Activated T-cell treated with anti-CD3 and anti-CD28 coated beads for 48 hours (primary cell): ENCODE measurements around the gene TERT.
"Not testable (repeated sequence)": the region's sequence is repeated elsewhere in the genome, so short reads cannot be mapped to it uniquely, and the experiment has no call there.

Source experiments
- DNase-seq: peaks from one replicate; pipeline ENCODE4 v3.0.0-alpha.2; 2020; ENCODE audit warnings: low read depth

Gene TERT

DNA sequence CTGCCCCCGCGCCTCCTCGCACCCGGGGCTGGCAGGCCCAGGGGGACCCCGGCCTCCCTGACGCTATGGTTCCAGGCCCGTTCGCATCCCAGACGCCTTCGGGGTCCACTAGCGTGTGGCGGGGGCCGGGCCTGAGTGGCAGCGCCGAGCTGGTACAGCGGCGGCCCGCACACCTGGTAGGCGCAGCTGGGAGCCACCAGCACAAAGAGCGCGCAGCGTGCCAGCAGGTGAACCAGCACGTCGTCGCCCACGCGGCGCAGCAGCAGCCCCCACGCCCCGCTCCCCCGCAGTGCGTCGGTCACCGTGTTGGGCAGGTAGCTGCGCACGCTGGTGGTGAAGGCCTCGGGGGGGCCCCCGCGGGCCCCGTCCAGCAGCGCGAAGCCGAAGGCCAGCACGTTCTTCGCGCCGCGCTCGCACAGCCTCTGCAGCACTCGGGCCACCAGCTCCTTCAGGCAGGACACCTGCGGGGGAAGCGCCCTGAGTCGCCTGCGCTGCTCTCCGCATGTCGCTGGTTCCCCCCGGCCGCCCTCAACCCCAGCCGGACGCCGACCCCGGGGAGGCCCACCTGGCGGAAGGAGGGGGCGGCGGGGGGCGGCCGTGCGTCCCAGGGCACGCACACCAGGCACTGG lies 548 bp downstream of the TERT start:
- no peak for DNase-seq

DNA sequence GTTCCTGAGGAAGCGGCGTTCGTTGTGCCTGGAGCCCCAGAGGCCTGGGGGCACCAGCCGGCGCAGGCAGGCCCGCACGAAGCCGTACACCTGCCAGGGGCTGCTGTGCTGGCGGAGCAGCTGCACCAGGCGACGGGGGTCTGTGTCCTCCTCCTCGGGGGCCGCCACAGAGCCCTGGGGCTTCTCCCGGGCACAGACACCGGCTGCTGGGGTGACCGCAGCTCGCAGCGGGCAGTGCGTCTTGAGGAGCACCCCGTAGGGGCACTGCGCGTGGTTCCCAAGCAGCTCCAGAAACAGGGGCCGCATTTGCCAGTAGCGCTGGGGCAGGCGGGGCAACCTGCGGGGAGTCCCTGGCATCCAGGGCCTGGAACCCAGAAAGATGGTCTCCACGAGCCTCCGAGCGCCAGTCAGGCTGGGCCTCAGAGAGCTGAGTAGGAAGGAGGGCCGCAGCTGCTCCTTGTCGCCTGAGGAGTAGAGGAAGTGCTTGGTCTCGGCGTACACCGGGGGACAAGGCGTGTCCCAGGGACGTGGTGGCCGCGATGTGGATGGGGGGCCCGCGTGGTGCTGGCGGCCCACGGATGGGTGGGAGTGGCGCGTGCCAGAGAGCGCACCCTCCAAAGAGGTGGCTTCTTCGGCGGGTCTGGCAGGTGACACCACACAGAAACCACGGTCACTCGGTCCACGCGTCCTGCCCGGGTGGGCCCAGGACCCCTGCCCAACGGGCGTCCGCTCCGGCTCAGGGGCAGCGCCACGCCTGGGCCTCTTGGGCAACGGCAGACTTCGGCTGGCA lies 1.3 kb downstream of the TERT start:
- no peak for DNase-seq

DNA sequence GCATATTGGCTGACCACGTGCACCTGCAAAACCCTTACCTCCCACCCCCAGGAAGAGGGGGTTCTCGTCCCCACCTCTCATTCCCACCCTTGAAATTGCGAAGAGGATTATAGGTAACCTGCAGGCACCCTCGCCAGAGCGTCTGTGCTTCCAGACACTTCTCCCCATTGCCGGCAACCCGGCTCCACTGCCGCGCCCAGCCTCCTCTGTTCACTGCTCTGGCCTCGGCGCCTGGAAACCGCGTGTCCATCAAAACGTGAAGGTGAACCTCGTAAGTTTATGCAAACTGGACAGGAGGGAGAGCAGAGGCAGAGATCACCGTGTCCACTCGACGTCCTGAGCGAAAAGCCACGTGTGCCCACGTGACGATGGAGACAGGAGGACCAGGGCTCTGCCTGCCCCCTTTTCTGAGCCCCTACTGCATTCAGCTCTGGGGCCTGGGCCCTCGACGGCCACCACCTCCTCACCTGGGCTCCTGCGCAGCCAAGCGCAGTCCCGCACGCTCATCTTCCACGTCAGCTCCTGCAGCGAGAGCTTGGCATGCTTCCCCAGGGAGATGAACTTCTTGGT lies 1.9 kb downstream of the TERT start:
- DNase-seq = no peak

- DNase-seq = no peak
Observed at GRCh38 chr5:1292139-1292538, 2.7 kb downstream of the TERT start.

DNA sequence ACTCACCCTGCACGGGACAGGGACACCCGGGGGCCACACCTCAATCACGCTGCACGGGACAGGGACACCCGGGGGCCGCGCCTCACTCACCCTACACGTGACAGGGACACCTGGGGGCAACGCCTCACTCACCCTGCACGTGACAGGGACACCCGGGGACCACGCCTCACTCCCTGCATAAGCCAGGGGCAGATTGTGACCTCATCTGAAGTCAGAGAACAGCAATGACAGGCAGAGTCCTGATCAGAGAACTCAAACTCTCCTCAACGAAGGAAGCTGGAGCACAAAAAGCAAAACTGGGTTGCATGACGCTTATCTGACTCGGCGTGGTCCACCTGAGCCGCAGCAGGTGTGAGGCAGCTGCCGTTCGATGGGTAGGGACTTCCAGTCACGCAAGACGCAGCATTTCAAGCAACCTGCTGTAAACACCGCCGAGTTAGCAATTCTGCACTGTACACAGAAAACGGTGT lies 3.2 kb downstream of the TERT start:
- no peak for DNase-seq

DNA sequence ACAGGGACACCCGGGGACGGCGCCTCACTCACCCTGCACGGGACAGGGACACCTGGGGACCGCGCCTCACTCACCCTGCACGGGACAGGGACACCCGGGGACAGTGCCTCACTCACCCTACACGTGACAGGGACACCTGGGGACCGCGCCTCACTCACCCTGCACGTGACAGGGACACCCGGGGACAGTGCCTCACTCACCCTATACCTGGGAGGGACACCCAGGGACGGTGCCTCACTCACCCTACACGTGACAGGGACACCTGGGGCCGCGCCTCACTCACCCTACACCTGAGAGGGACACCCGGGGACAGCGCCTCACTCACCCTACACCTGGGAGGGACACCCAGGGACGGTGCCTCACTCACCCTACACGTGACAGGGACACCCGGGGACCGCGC lies 3.9 kb downstream of the TERT start:
- DNase-seq = not testable (repeated sequence)

DNA sequence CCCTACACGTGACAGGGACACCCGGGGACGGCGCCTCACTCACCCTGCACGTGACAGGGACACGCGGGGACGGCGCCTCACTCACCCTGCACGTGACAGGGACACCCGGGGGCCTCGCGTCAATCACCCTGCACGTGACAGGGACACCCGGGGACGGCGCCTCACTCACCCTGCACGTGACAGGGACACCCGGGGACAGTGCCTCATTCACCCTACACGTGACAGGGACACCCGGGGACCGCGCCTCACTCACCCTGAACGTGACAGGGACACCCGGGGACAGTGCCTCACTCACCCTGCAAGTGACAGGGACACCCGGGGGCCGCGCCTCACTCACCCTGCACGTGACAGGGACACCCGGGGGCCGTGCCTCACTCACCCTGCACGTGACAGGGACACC lies 5.3 kb downstream of the TERT start:
- DNase-seq = not testable (repeated sequence)

- no peak for DNase-seq
Observed at GRCh38 chr5:1288439-1289335, 6.2 kb downstream of the TERT start.

DNA sequence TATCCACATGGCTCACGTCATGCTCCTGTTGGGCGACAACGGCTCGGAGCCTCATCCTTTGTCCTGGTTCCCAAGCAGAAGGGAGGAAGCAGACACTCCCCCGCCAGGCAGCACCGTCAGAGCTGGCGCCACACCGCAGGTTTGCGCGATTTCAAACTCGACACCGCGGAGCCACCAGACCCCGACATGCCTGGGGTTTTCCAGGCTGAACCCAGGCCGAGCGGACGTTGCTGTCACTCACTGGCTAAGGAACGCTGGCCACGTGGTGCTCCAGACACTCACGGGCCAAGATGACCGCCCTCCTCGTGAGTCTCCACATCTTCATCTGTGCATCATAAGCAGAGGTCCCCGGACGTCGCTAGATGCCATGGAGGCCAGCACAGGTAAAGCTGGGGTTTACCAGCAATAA lies 9.0 kb downstream of the TERT start:
- no peak for DNase-seq

GRCh38 chr5:1285141-1285540 lies 9.7 kb downstream of the TERT start:
- no peak for DNase-seq

DNA sequence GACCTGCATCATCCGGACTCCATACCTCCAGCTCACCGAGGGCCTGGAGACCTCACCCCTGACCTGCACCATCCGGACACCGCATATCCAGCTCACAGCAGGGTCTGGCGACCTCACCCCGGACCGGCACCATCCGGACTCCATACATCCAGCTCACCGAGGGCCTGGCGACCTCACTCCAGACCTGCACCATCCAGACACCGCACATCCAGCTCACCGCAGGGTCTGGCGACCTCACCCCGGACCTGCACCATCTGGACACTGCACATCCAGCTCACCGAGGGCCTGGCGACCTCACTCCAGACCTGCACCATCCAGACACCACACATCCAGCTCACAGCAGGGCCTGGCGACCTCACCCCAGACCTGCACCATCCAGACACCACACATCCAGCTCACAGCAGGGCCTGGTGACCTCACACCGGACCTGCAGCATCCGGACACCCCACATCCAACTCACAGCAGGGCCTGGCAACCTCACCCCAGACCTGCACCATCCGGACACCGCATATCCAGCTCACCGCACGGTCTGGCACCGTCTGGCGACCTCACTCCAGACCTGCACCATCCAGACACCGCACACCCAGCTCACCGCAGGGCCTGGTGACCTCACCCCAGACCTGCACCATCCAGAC lies 10.4 kb downstream of the TERT start:
- DNase-seq = not testable (repeated sequence)

GRCh38 chr5:1283729-1284041 lies 11.2 kb downstream of the TERT start:
- not testable (repeated sequence) for DNase-seq

DNA sequence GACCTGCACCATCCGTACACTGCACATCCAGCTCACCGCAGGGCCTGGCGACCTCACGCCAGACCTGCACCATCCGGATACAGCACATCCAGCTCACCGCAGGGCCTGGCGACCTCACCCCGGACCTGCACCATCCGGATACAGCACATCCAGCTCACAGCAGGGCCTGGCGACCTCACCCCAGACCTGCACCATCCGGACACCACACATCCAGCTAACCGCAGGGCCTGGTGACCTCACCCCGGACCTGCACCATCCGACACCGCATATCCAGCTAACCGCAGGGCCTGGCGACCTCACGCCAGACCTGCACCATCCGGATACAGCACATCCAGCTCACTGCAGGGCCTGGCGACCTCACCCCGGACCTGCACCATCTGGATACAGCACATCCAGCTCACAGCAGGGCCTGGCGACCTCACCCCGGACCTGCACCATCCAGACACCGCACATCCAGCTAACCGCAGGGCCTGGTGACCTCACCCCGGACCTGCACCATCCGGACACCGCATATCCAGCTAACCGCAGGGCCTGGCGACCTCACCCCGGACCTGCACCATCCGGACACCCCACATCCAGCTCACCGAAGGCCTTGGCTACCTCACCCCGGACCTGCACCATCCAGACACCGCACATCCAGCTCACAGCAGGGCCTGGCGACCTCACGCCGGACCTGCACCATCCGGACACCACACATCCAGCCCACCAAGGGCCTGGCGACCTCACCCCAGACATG lies 11.7 kb downstream of the TERT start:
- not testable (repeated sequence) for DNase-seq

- DNase-seq = no peak
Observed at GRCh38 chr5:1282131-1282992, 12.5 kb downstream of the TERT start.

- DNase-seq = no peak
Observed at GRCh38 chr5:1281038-1281882, 13.6 kb downstream of the TERT start.

- no peak for DNase-seq
Observed at GRCh38 chr5:1280177-1281037, 14.5 kb downstream of the TERT start.

- no peak for DNase-seq
Observed at GRCh38 chr5:1279443-1280151, 15.3 kb downstream of the TERT start.
